Esophagus squamous epithelium (tissue), 4 donors: ENCODE data around the gene BFSP1.

ENCODE experiments used
- CTCF ChIP-seq, 6 experiments: fragments of 450-650 bp in 4 of 6; fragments of 200-600 bp in 2 of 6; sonication (generic) in 2 of 6; IDR thresholded peaks; one replicate each; pipeline ENCODE4 v1.5.1; 2016 to 2019; ENCODE audit warnings: antibody characterized with exemption in 6 of 6, mild to moderate bottlenecking in 4 of 6, moderate library complexity in 4 of 6
- POLR2A ChIP-seq, 4 donors: fragments of 450-650 bp; IDR thresholded peaks; one replicate each; pipeline ENCODE4 v1.6.1; 2017; ENCODE audit warnings: antibody characterized with exemption in 4 of 4, mild to moderate bottlenecking in 4 of 4, moderate library complexity in 3 of 4

DNA sequence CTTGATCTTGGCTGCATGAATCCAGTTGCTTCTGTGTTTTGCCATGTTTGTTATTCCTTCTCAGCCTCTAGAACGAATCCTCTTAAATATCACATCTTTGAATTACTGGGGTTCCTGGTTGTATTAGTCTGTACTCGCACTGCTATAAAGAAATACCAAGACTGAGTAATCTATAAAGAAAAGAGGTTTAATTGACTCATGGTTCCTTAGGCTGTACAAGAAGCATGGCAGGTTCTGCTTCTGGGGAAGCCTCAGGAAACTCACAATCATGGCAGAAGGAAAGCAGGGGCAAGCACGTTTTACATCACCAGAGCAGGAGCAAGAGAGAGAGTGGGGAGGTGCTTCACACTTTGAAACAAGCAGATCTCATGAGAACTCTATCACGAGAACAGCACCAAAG is 18.0 kb upstream of the BFSP1 start:
- no peak for TF ChIP-seq CTCF (IDR thresholded peaks at IDR 0.05)
- no peak for TF ChIP-seq POLR2A (IDR thresholded peaks at IDR 0.05)
